Measurements from ENCODE around the gene STPG4. TPM values are rescaled to one million over a fixed set of nuclear protein-coding genes. Genes with fewer than 3 reads are reported as not detected.
A peak's percentile ranks its signal among the peaks of the same experiment; 100 is the strongest.

The STPG4 gene
- total RNA-seq, 2 donors from 2014 or later, result 0.21 TPM; not detected in 1

DNA sequence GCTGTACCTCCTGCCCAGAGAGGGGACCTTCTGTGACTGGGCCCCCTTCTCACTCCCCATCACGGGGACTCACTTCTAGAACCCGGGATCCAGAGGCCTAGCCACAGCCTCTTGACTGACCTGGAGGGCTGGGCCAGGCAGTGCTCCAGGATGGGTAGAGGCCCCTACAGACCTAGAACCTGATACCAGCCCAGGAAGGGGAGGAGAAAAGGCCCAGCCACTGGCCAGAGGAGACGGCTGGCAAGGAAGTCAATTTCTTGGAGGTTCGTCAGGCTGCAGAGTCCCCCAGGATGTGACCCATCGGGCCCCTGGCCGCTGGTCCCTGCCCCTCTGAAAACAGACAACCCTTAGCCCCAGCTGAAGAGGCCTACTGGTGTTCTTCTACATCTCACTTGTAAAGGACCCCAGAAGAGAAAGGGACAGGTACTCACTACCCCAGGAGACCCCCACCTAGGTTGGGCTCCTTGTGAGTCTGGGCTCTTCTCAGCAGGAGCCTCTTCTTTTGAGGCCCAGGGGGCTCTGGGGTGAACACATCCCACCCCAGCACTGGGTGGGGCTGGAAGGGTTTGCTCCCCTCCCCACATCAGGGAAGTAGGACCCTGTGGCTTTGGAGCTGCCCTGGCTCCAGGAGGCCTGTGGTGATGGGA, 86.0 kb downstream of the STPG4 start:
- Mint-ChIP-seq H3K36me3 (ENCODE audit: low read depth) (peaks cover 2% of the 10 kb centered on the region), H3K4me3 (no peak overlapping the region), H3K27ac (peak overlapping the region; percentile 81), H3K27me3 (no peaks in the 10 kb centered on the region), H3K4me1 (peaks cover 41% of the 10 kb centered on the region)
- no peak for DNase-seq
- no peaks in the 10 kb centered on the region for H3K9me3 ChIP-seq (ENCODE audit: control insufficient read depth, low read length, poor library complexity, severe bottlenecking)
- no peak for ATAC-seq

DNA sequence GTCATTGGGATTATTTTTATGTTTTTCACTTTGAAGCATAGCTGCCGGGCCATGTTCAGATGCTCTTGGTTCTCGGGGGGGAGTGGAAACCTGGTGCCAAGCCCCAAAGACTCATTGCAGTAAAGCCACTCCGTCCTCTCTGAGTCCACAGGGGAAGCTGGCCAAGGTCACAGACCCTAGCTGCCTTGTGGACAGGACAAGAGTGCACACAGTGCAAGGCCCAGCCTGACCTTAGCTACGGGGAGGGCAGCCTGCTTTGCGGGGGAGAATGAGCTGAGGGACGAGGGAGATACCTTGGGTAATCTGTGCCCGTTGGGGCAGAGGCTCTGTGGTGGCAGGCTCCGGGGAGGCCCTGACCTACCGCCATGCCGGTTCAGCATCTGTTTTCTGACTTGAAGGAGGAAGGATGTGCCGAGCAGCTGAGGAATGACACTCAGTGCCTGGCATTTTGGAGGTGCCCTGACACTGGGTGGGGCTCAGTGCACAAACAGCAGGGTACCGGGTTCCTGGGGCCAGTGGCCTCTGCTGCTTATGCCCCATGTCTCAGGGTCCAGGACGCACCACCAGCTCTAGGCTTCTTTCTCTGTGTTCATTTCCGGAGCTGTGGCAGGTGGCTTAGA, 87.2 kb downstream of the STPG4 start:
- Mint-ChIP-seq H3K36me3 (ENCODE audit: low read depth) (peaks cover under 1% of the 10 kb centered on the region), H3K27ac (peak overlapping the region; percentile 81), H3K4me3 (no peak overlapping the region), H3K4me1 (peaks cover 45% of the 10 kb centered on the region), H3K27me3 (no peaks in the 10 kb centered on the region)
- ATAC-seq, result no peak
- DNase-seq, result no peak
- H3K9me3 ChIP-seq (ENCODE audit: control insufficient read depth, low read length, poor library complexity, severe bottlenecking), result no peaks in the 10 kb centered on the region

- H3K4me1 Mint-ChIP-seq, result peaks cover 32% of the 10 kb centered on the region
- ATAC-seq (no peak), DNase-seq (no peak)
- no peak overlapping the region for H3K27ac Mint-ChIP-seq
- H3K27me3 Mint-ChIP-seq, result no peaks in the 10 kb centered on the region
- no peaks in the 10 kb centered on the region for H3K9me3 ChIP-seq (ENCODE audit: control insufficient read depth, low read length, poor library complexity, severe bottlenecking)
- no peak overlapping the region for H3K4me3 Mint-ChIP-seq
- no peaks in the 10 kb centered on the region for H3K36me3 Mint-ChIP-seq (ENCODE audit: low read depth)
These were observed 89.2 kb downstream of the STPG4 start for GRCh38 chr2:47065771-47066380.

- H3K36me3 Mint-ChIP-seq (ENCODE audit: low read depth), result no peaks in the 10 kb centered on the region
- H3K27ac Mint-ChIP-seq, result no peak overlapping the region
- no peak overlapping the region for H3K4me3 Mint-ChIP-seq
- DNase-seq, result no peak
- no peak for ATAC-seq
- H3K4me1 Mint-ChIP-seq, result peaks cover 29% of the 10 kb centered on the region
- H3K9me3 ChIP-seq (ENCODE audit: control insufficient read depth, low read length, poor library complexity, severe bottlenecking), result no peaks in the 10 kb centered on the region
- no peaks in the 10 kb centered on the region for H3K27me3 Mint-ChIP-seq
These were observed 89.8 kb downstream of the STPG4 start for GRCh38 chr2:47065343-47065742.

- Mint-ChIP-seq H3K27ac (peak overlapping the region; percentile 57), H3K4me3 (no peak overlapping the region), H3K27me3 (no peaks in the 10 kb centered on the region), H3K36me3 (ENCODE audit: low read depth) (no peaks in the 10 kb centered on the region), H3K4me1 (peaks cover 26% of the 10 kb centered on the region)
- no peaks in the 10 kb centered on the region for H3K9me3 ChIP-seq (ENCODE audit: control insufficient read depth, low read length, poor library complexity, severe bottlenecking)
- DNase-seq (no peak), ATAC-seq (no peak)
These were observed 91.0 kb downstream of the STPG4 start for GRCh38 chr2:47064106-47064505.

- Mint-ChIP-seq H3K4me3 (no peak overlapping the region), H3K4me1 (peaks cover 23% of the 10 kb centered on the region), H3K36me3 (ENCODE audit: low read depth) (no peaks in the 10 kb centered on the region), H3K27ac (peak overlapping the region; percentile 57), H3K27me3 (no peaks in the 10 kb centered on the region)
- ATAC-seq (no peak), DNase-seq (no peak)
- no peaks in the 10 kb centered on the region for H3K9me3 ChIP-seq (ENCODE audit: control insufficient read depth, low read length, poor library complexity, severe bottlenecking)
These were observed 91.6 kb downstream of the STPG4 start for GRCh38 chr2:47063538-47063930.

DNA sequence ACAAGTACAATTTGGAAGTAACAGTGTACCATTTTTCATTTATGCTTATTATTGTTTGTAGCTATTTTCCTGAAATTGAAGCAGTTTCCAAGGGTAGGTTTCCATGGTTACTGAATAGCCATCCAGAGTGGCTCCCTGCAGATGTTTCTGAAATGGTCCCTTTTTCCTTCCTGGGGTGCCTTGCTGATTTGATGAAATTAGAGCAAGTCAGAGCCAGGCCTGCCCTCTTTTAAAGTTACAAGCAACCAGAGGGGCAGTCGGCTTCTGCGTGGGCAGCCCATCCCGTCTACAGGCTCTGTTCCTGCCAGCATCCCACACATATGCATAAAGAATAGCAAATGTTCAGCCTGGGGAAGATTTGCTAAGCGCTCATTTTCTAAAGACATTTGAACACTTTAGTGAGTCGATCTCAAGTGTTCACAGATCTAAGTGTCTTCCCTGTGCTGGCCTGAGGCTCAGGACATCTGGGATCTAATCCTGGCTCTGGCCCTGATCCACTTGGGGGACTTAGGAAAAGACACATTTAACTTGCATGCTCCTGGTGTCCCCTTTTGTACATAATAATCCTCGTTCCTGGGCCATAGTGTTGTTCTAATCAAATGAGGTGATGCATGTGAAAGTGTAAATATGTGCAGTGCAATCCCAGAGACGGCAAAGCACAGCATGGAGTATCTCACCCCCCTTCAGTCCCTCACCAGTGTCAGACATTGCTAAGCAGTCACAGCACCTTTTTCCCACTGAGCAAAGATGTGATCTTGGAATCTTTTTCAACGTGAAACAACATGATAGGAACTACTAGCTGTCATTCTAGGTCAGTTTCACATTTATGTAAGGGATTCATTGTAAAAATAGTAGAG, 92.2 kb downstream of the STPG4 start:
- DNase-seq (no peak), ATAC-seq (no peak)
- peaks cover 18% of the 10 kb centered on the region for H3K4me1 Mint-ChIP-seq
- H3K4me3 Mint-ChIP-seq, result no peak overlapping the region
- H3K27me3 Mint-ChIP-seq, result no peaks in the 10 kb centered on the region
- H3K36me3 Mint-ChIP-seq (ENCODE audit: low read depth), result no peaks in the 10 kb centered on the region
- H3K9me3 ChIP-seq (ENCODE audit: control insufficient read depth, low read length, poor library complexity, severe bottlenecking), result no peaks in the 10 kb centered on the region
- peak overlapping the region; percentile 57 for H3K27ac Mint-ChIP-seq

- ATAC-seq (no peak), DNase-seq (no peak)
- no peaks in the 10 kb centered on the region for H3K9me3 ChIP-seq (ENCODE audit: control insufficient read depth, low read length, poor library complexity, severe bottlenecking)
- H3K36me3 Mint-ChIP-seq (ENCODE audit: low read depth), result no peaks in the 10 kb centered on the region
- H3K27me3 Mint-ChIP-seq, result no peaks in the 10 kb centered on the region
- H3K4me1 Mint-ChIP-seq, result peaks cover 19% of the 10 kb centered on the region
- no peak overlapping the region for H3K4me3 Mint-ChIP-seq
- peak overlapping the region; percentile 61 for H3K27ac Mint-ChIP-seq
These were observed 93.0 kb downstream of the STPG4 start for GRCh38 chr2:47061944-47062678.

- no peaks in the 10 kb centered on the region for H3K9me3 ChIP-seq (ENCODE audit: control insufficient read depth, low read length, poor library complexity, severe bottlenecking)
- no peak overlapping the region for H3K4me3 Mint-ChIP-seq
- peak overlapping the region; percentile 61 for H3K27ac Mint-ChIP-seq
- no peaks in the 10 kb centered on the region for H3K27me3 Mint-ChIP-seq
- no peaks in the 10 kb centered on the region for H3K36me3 Mint-ChIP-seq (ENCODE audit: low read depth)
- peaks cover 23% of the 10 kb centered on the region for H3K4me1 Mint-ChIP-seq
- ATAC-seq, result no peak
- DNase-seq, result no peak
These were observed 94.4 kb downstream of the STPG4 start for GRCh38 chr2:47060652-47061170.

DNA sequence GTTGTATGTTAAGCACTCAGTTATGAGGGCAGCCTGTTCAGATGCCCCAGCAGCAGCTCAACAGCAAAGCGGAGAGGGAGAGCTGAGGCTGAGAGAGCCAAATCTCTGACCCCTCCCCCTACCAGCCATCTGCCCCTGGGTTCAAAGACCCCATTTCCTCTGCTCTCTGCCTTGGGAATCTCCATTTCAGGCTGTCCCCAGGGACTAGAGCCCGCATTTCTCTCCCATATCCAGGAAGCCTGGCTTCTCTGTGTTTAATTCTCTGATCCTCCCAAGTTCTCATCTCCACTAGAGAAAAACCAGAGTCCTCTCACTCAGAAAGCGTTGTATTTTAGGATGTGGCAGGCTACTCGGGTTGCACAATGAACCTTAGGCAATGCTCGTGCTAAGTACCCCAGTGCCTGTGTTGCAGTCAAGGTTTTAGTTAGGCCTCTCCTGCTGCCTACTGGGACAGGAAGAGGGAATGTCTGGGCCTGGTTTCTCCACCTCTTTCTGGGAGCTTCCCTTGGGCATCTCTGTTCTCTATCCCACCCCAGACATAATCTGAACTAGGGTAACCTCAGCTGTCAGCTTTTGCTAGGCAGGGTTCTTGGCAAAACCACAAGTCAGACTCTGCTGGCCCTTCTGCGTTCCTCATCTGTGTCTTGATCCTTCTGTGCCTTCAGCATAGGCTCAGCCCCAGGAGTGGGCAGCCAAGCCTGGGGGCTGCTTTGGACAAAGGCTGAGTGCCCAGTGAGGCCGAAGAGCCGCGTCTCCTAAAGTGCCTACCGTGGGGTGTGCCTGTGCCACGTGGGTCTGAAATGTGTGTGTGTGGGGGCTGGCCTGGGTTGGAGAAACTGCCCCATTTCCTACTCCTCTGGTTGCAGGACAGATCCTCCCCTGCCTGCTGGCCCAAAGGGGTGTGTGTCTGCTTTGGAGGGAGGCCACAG, 96.8 kb downstream of the STPG4 start:
- no peaks in the 10 kb centered on the region for H3K9me3 ChIP-seq (ENCODE audit: control insufficient read depth, low read length, poor library complexity, severe bottlenecking)
- peak overlapping the region; percentile 88 for H3K27ac Mint-ChIP-seq
- peaks cover 22% of the 10 kb centered on the region for H3K4me1 Mint-ChIP-seq
- no peak for DNase-seq
- H3K27me3 Mint-ChIP-seq, result no peaks in the 10 kb centered on the region
- H3K36me3 Mint-ChIP-seq (ENCODE audit: low read depth), result no peaks in the 10 kb centered on the region
- no peak overlapping the region for H3K4me3 Mint-ChIP-seq
- ATAC-seq, result peak; percentile 27

- peak overlapping the region; percentile 41 for H3K4me3 Mint-ChIP-seq
- peaks cover 20% of the 10 kb centered on the region for H3K4me1 Mint-ChIP-seq
- no peaks in the 10 kb centered on the region for H3K36me3 Mint-ChIP-seq (ENCODE audit: low read depth)
- ATAC-seq (no peak), DNase-seq (no peak)
- peak overlapping the region; percentile 88 for H3K27ac Mint-ChIP-seq
- no peaks in the 10 kb centered on the region for H3K27me3 Mint-ChIP-seq
- no peaks in the 10 kb centered on the region for H3K9me3 ChIP-seq (ENCODE audit: control insufficient read depth, low read length, poor library complexity, severe bottlenecking)
These were observed 97.5 kb downstream of the STPG4 start for GRCh38 chr2:47057687-47058002.
